Mesodermal cell (in vitro differentiated cells): Measurements from ENCODE around the gene HIF3A.

Source experiments
- H3K27ac ChIP-seq: 2 replicates; pipeline ENCODE4 v1.7.0; 2013; ENCODE audit warnings: mild to moderate bottlenecking, low read depth, low read length, moderate library complexity; ENCODE audit not compliant: severe bottlenecking
- H3K36me3 ChIP-seq: 2 replicates; pipeline ENCODE4 v1.7.1; 2013; ENCODE audit warnings: mild to moderate bottlenecking, low read length, moderate library complexity; ENCODE audit not compliant: control insufficient read depth, insufficient read depth
- H3K4me1 ChIP-seq: one replicate; pipeline ENCODE4 v1.7.1; 2013; ENCODE audit warnings: mild to moderate bottlenecking, low read length; ENCODE audit not compliant: insufficient read depth, control insufficient read depth, poor library complexity, severe bottlenecking
- H3K4me3 ChIP-seq: 2 replicates; pipeline ENCODE4 v1.7.0; 2013; ENCODE audit warnings: low read length, control low read depth, mild to moderate bottlenecking; ENCODE audit not compliant: insufficient read depth, poor library complexity, severe bottlenecking; ENCODE audit errors: extremely low read depth
- H3K9me3 ChIP-seq: 2 replicates; pipeline ENCODE4 v1.7.1; 2013; ENCODE audit warnings: mild to moderate bottlenecking, low read length, moderate library complexity; ENCODE audit not compliant: control insufficient read depth
- WGBS, 2 experiments: methylation state at CpG; one replicate each; pipeline ENCODE4 v1.1.5; 2013; ENCODE audit warnings: missing lambda C conversion rate in 2 of 2; ENCODE audit not compliant: insufficient coverage in 2 of 2; 5-methylcytosine and 5-hydroxymethylcytosine counted together

HIF3A gene

GRCh38 chr19:46361915-46362314, 65.1 kb downstream of the HIF3A start:
- peaks cover 19% of the 10 kb centered on the region for H3K4me1 ChIP-seq
- no CpG with 5 or more reads among the region's 2 CpGs for WGBS, 2 experiments
- H3K4me3 ChIP-seq, result no peak overlapping the region
- H3K36me3 ChIP-seq, result peaks cover 59% of the 10 kb centered on the region
- H3K27ac ChIP-seq, result no peak overlapping the region
- no peaks in the 10 kb centered on the region for H3K9me3 ChIP-seq

- H3K36me3 ChIP-seq, result peaks cover 63% of the 10 kb centered on the region
- WGBS, 2 experiments, result 100% methylated on average over 2 of the region's 2 CpGs
Measured at GRCh38 chr19:46364359-46364758, 67.5 kb downstream of the HIF3A start.

DNA sequence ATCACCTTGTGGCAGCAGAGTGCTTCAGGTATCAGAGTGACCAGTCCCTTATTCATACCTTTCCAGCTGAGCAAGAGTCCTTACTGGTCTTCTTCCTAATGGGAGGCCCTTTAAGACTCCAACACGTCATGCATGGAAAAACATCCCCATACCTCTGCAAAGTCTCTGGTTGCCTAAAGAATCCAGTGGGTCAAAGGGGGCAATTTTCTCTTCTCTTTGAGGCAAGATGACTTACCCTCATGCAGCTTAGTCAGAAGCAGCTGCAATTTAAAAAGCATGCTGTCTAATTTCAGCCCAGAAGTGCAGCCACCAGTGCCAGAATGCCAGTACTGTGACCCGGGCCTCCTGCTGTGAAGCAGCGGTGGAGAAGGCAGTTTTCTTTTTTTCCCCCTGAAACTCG, 68.7 kb downstream of the HIF3A start:
- peaks cover 3% of the 10 kb centered on the region for H3K4me1 ChIP-seq
- peaks cover 66% of the 10 kb centered on the region for H3K36me3 ChIP-seq
- no peaks in the 10 kb centered on the region for H3K9me3 ChIP-seq
- no peak overlapping the region for H3K27ac ChIP-seq
- 83 to 93% methylated on average over 3 of the region's 4 CpGs for WGBS, 2 experiments
- no peak overlapping the region for H3K4me3 ChIP-seq

More at GRCh38 chr19:46364359-46364758, 67.5 kb downstream of the HIF3A start:
- H3K27ac ChIP-seq, result no peak overlapping the region
- H3K9me3 ChIP-seq, result no peaks in the 10 kb centered on the region
- peaks cover 3% of the 10 kb centered on the region for H3K4me1 ChIP-seq
- H3K4me3 ChIP-seq, result no peak overlapping the region

- peaks cover 64% of the 10 kb centered on the region for H3K36me3 ChIP-seq
- H3K4me3 ChIP-seq, result no peak overlapping the region
- WGBS, 2 experiments, result 97 to 100% methylated on average over 5 to 6 of the region's 9 CpGs
- no peaks in the 10 kb centered on the region for H3K9me3 ChIP-seq
- H3K27ac ChIP-seq, result no peak overlapping the region
- peaks cover 12% of the 10 kb centered on the region for H3K4me1 ChIP-seq
Measured at GRCh38 chr19:46366620-46367292, 69.9 kb downstream of the HIF3A start.

- H3K4me1 ChIP-seq, result peaks cover 18% of the 10 kb centered on the region
- H3K9me3 ChIP-seq, result no peaks in the 10 kb centered on the region
- WGBS, 2 experiments, result 95 to 100% methylated on average over 2 to 3 of the region's 5 CpGs
- no peak overlapping the region for H3K4me3 ChIP-seq
- peaks cover 70% of the 10 kb centered on the region for H3K36me3 ChIP-seq
- H3K27ac ChIP-seq, result no peak overlapping the region
Measured at GRCh38 chr19:46367426-46367825, 70.6 kb downstream of the HIF3A start.

GRCh38 chr19:46368116-46368515, 71.3 kb downstream of the HIF3A start:
- H3K36me3 ChIP-seq, result peaks cover 70% of the 10 kb centered on the region
- H3K9me3 ChIP-seq, result no peaks in the 10 kb centered on the region
- WGBS, 2 experiments, result 98 to 99% methylated on average over 7 of the region's 7 CpGs
- H3K4me3 ChIP-seq, result no peak overlapping the region
- H3K4me1 ChIP-seq, result peaks cover 25% of the 10 kb centered on the region
- no peak overlapping the region for H3K27ac ChIP-seq

GRCh38 chr19:46369817-46370216, 73.0 kb downstream of the HIF3A start:
- H3K9me3 ChIP-seq, result no peaks in the 10 kb centered on the region
- peaks cover 61% of the 10 kb centered on the region for H3K36me3 ChIP-seq
- H3K4me3 ChIP-seq, result no peak overlapping the region
- H3K4me1 ChIP-seq, result peaks cover 32% of the 10 kb centered on the region
- no peak overlapping the region for H3K27ac ChIP-seq
- WGBS, 2 experiments, result 98 to 100% methylated on average over 1 to 6 of the region's 7 CpGs

DNA sequence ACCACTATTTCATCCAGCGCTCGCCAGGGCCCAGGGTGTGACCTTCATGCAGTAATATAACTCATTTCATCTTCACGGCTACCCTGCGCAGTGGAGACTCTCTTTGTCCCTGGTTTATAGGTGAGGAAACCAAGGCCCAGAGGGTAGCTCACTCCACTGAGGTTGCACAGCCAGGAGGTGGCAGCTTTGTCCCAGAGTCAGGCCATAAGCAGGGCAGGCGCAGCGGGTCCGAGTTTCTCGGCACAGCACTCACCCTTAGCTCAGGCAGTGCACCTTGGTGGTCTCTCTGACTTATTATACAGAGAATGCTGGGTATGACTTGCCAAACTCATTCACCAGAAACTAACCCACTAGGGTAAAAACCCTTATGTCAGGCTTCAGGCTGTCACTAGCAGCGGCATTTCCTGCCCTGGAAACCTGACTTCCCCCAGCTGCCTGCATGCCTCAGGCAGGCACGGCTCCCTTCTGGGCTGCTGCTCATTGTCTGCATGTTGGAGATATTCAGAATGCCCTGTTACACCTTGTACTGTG, 74.6 kb downstream of the HIF3A start:
- no peak overlapping the region for H3K4me3 ChIP-seq
- WGBS, 2 experiments, result 84 to 90% methylated on average over 6 to 10 of the region's 10 CpGs

GRCh38 chr19:46372901-46373490, 76.2 kb downstream of the HIF3A start:
- H3K36me3 ChIP-seq, result peaks cover 59% of the 10 kb centered on the region
- H3K4me3 ChIP-seq, result no peak overlapping the region
- H3K9me3 ChIP-seq, result no peaks in the 10 kb centered on the region
- H3K4me1 ChIP-seq, result peaks cover 30% of the 10 kb centered on the region
- 40 to 57% methylated on average over 8 to 9 of the region's 11 CpGs for WGBS, 2 experiments
- H3K27ac ChIP-seq, result peak overlapping the region; percentile 82

More for the DNA sequence above, 74.6 kb downstream of the HIF3A start:
- Histone ChIP-seq H3K9me3 (no peaks in the 10 kb centered on the region), H3K36me3 (peaks cover 58% of the 10 kb centered on the region), H3K4me1 (peaks cover 30% of the 10 kb centered on the region), H3K27ac (peak overlapping the region; percentile 62)

DNA sequence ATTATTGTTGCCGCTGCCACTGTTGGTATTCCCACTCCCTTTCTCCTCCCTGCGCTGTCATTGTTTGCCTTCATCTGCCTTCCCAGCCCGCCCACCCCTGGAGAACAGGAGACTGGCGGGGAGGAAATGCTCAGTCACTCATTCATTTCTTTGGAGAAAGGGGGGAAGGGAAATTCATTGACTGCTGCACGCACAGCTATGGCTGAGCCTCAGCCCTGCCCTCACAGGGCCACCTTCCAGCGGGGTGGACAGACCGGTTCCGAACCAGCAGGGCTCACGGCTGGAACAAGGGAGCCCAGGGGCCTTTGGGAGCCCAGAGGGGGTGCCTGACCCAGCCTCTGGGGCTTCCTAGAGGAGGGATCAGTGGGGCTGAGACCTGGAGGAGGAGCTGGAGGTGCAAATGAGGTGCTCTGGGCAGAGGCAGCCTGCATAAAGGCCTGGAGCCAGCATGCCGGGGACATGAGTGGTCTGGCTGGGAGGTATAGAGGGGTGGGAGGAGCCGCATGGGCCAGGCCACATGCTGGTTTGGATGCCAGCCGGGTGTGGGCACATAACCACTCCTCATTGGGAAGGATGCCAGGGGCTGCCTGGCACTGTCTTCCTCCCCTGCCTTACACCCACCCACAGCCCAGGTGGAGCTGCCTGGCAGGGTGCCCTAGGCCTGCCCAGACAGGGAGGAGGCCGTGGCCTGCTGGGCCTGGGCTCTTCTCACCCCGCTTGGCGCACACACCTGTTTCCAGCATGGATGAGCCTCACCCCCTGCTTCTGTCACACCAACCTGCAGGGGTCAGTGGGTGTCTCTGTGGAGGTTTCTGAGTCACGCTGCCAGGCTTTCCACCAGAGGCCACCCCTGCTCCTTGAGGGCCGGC, 76.9 kb downstream of the HIF3A start:
- WGBS, 2 experiments, result 25 to 46% methylated on average over 5 to 11 of the region's 17 CpGs
- peaks cover 30% of the 10 kb centered on the region for H3K4me1 ChIP-seq
- H3K4me3 ChIP-seq, result no peak overlapping the region
- peaks cover 61% of the 10 kb centered on the region for H3K36me3 ChIP-seq
- peak overlapping the region; percentile 82 for H3K27ac ChIP-seq
- H3K9me3 ChIP-seq, result no peaks in the 10 kb centered on the region
